Loucy (cell line): ENCODE measurements around the gene USB1.
A peak's percentile ranks its signal among the peaks of the same experiment; 100 is the strongest.

ENCODE experiments used
- H2AFZ ChIP-seq: fragments of 200-600 bp; sonication (generic); 2 replicates; pipeline ENCODE4 v1.6.0; 2016; ENCODE audit warnings: antibody characterized with exemption, mild to moderate bottlenecking, low read length, moderate library complexity
- H3F3A ChIP-seq: fragments of 200-600 bp; 2 replicates; pipeline ENCODE4 v1.6.0; 2016; ENCODE audit warnings: antibody characterized with exemption, low read depth, mild to moderate bottlenecking
- H3K27me3 ChIP-seq: fragments of 200-600 bp; sonication (generic); 2 replicates; pipeline ENCODE4 v1.6.1; 2014; ENCODE audit warnings: low read length, mild to moderate bottlenecking; ENCODE audit not compliant: insufficient read depth, poor library complexity, severe bottlenecking
- H3K36me3 ChIP-seq: fragments of 200-600 bp; sonication (generic); 2 replicates; pipeline ENCODE4 v1.6.1; 2016; ENCODE audit warnings: low read length; ENCODE audit not compliant: insufficient read depth
- H3K4me1 ChIP-seq: fragments of 200-600 bp; sonication (generic); 2 replicates; pipeline ENCODE4 v1.5.1; 2014; ENCODE audit warnings: low read length, mild to moderate bottlenecking; ENCODE audit not compliant: insufficient read depth, poor library complexity, severe bottlenecking
- H3K4me2 ChIP-seq: fragments of 200-600 bp; sonication (generic); 2 replicates; pipeline ENCODE4 v1.6.0; 2014; ENCODE audit warnings: antibody characterized with exemption, low read length, low read depth, mild to moderate bottlenecking; ENCODE audit not compliant: poor library complexity, severe bottlenecking
- H3K4me3 ChIP-seq: fragments of 200-600 bp; sonication (generic); 2 replicates; pipeline ENCODE4 v1.5.1; 2014; ENCODE audit warnings: low read length, mild to moderate bottlenecking, mixed read lengths; ENCODE audit not compliant: poor library complexity, severe bottlenecking
- H3K79me2 ChIP-seq: fragments of 200-600 bp; sonication (generic); 2 replicates; pipeline ENCODE4 v1.6.1; 2014; ENCODE audit warnings: low read length; ENCODE audit not compliant: insufficient read depth
- H3K9ac ChIP-seq: fragments of 200-600 bp; sonication (generic); 2 replicates; pipeline ENCODE4 v1.6.0; 2014; ENCODE audit warnings: mild to moderate bottlenecking, low read depth, low read length, moderate library complexity; ENCODE audit not compliant: poor library complexity, severe bottlenecking
- H3K9me2 ChIP-seq: fragments of 200-600 bp; sonication (generic); replicated peaks from 2 replicates; pipeline ENCODE4 v1.6.1; 2016; ENCODE audit warnings: low read depth, low read length, mixed read lengths
- H3K9me3 ChIP-seq: fragments of 200-600 bp; sonication (generic); 2 replicates; pipeline ENCODE4 v1.6.1; 2014; ENCODE audit warnings: mild to moderate bottlenecking, antibody characterized with exemption, low read length, low read depth; ENCODE audit not compliant: insufficient read depth
- H4K20me1 ChIP-seq: fragments of 200-600 bp; sonication (generic); 2 replicates; pipeline ENCODE4 v1.6.0; 2014; ENCODE audit warnings: antibody characterized with exemption, low read length, mild to moderate bottlenecking; ENCODE audit not compliant: insufficient read depth, poor library complexity, severe bottlenecking
- EZH2phosphoT487 ChIP-seq: fragments of 200-600 bp; IDR thresholded peaks from 2 replicates; pipeline ENCODE4 v1.6.1; 2018; ENCODE audit warnings: antibody characterized with exemption, mild to moderate bottlenecking, moderate library complexity, borderline replicate concordance
- TF ChIP-seq, protein P1 (sequence below): fragments of 200-600 bp; sonication (generic); conservative IDR thresholded peaks from 2 replicates; pipeline ENCODE4 v1.5.1; 2014; ENCODE audit warnings: mild to moderate bottlenecking, antibody characterized with exemption, low read length

Gene USB1

DNA sequence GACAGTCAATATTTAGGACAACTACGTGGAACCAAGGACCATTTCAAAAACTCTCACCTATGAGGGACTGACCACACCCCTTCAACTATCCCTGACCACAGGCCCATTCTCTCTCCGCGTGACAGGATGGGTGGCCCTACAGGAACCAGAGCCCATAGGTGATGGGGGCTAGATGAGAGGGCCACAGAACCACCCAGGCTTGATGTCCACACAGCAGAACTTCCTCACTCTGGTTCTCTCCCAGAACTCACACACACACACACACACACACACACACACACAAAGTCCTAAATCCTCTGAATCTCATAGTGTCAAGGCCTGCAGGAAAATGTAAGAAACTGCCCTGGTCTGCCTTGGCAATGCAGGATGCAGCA lies 2.2 kb upstream of the USB1 start:
- Histone ChIP-seq H3K4me1 (peaks cover 52% of the 10 kb centered on the region), H3K9ac (peak overlapping the region; percentile 91), H3F3A (peaks cover 2% of the 10 kb centered on the region; the same call in 1 of the 2 replicates), H3K4me2 (peak overlapping the region; percentile 93), H3K9me3 (no peaks in the 10 kb centered on the region), H3K79me2 (peaks cover 42% of the 10 kb centered on the region; the same call in 1 of the 2 replicates), H2AFZ (no peak overlapping the region), H3K36me3 (peaks cover 8% of the 10 kb centered on the region; the same call in 1 of the 2 replicates), H4K20me1 (peaks cover 24% of the 10 kb centered on the region), H3K27me3 (no peaks in the 10 kb centered on the region), H3K4me3 (peak overlapping the region; percentile 87), H3K9me2 (no peaks in the 10 kb centered on the region)
- TF ChIP-seq, protein P1, sequence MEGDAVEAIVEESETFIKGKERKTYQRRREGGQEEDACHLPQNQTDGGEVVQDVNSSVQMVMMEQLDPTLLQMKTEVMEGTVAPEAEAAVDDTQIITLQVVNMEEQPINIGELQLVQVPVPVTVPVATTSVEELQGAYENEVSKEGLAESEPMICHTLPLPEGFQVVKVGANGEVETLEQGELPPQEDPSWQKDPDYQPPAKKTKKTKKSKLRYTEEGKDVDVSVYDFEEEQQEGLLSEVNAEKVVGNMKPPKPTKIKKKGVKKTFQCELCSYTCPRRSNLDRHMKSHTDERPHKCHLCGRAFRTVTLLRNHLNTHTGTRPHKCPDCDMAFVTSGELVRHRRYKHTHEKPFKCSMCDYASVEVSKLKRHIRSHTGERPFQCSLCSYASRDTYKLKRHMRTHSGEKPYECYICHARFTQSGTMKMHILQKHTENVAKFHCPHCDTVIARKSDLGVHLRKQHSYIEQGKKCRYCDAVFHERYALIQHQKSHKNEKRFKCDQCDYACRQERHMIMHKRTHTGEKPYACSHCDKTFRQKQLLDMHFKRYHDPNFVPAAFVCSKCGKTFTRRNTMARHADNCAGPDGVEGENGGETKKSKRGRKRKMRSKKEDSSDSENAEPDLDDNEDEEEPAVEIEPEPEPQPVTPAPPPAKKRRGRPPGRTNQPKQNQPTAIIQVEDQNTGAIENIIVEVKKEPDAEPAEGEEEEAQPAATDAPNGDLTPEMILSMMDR: no peak
- no peak for TF ChIP-seq EZH2phosphoT487

DNA sequence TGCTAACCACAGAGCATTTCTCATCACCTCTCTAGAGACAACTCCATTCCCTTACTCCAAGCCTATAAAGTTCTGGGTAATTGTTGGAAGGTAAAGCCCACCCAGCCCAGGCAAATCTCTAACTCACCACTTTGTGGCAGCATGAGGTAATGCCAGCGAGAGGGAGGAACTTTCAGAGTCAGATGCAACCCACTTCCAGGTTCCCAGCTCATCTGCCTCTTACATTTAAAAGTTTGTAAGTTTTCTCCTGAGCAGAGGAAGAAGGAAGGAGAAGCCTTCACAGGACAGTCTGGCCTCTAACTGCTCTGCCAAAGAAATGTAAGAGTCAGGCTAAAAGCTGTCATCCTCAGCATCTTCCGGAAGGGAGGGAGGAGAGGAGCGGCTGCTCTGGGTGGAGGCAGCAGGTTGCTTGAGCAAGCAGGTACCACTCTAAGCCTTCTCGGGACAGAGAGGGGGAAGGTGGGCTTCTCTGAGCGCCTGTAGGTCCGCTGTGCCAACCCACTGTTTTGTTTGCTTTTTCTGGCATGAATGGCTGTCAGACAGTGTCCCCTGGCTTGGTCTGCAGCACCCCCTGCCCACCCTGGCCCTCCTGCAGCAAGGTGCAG lies 1.7 kb upstream of the USB1 start:
- peaks cover 8% of the 10 kb centered on the region; the same call in 1 of the 2 replicates for H3K36me3 ChIP-seq

DNA sequence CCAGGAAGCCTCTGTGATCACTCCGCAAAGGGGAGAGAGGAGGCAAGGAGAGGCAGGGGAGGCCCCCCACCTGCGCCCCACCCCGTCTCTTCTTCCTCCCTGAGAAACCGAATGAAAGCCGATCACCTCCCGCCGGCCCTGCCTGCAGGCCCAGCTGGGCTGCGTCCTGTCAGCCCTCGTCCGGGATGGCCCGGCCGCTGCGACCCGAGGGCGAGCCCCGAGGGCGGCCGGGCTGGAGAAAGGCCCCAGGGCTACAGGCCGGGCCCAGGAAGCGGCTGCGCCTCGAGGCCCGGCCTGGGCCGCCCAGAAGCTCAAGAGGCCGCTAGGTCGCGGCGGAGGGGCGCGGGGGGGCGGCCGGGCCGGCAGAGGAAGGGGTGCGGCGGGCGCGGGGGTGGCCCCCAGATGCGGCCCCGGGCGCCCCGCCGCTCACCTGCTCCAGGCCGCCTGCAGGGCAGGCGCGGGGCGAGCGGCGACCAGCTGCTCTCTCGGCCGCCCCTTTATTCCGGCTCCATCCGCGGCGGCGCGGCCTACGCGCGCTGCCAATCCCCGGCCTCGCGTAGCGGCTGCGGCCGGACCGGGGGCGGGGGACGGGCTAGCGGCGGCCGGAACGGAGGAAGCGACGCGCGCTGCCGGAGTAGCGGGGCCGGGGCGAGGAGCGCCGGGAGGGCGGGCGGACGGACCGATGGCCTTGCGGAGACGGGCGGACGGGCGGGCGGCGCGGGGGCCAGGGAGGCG lies 1.1 kb upstream of the USB1 start, which contains the start of gene ZNF319:
TSS of gene ZNF319 (minus strand) at position 702 of the 735 bp plus-strand sequence. CDS start 2,407 bp downstream, outside the sequence.
- H3F3A ChIP-seq: peaks cover 2% of the 10 kb centered on the region; the same call in 1 of the 2 replicates
- H3K4me3 ChIP-seq: peak within 1 kb of the TSS; percentile 87
- H3K9ac ChIP-seq: peak within 1 kb of the TSS; percentile 91
- no peak for TF ChIP-seq EZH2phosphoT487
- TF ChIP-seq, protein P1: no peak
- H3K79me2 ChIP-seq: peaks cover 41% of the 10 kb centered on the region; the same call in 1 of the 2 replicates
- H2AFZ ChIP-seq: peak within 1 kb of the TSS; percentile 85
- peaks cover 22% of the 10 kb centered on the region for H4K20me1 ChIP-seq
- no peaks in the 10 kb centered on the region for H3K27me3 ChIP-seq
- H3K4me1 ChIP-seq: peaks cover 46% of the 10 kb centered on the region
- peak within 1 kb of the TSS; percentile 97 for H3K4me2 ChIP-seq
- H3K36me3 ChIP-seq: peaks cover 8% of the 10 kb centered on the region; the same call in 1 of the 2 replicates
- H3K9me3 ChIP-seq: no peaks in the 10 kb centered on the region
- H3K9me2 ChIP-seq: no peaks in the 10 kb centered on the region

More for the DNA sequence above, 1.7 kb upstream of the USB1 start:
- Histone ChIP-seq H3K4me2 (peak overlapping the region; percentile 93), H3K27me3 (no peaks in the 10 kb centered on the region), H3K9me3 (no peaks in the 10 kb centered on the region), H3K9me2 (no peaks in the 10 kb centered on the region), H3K4me1 (peaks cover 53% of the 10 kb centered on the region), H3K79me2 (peaks cover 42% of the 10 kb centered on the region; the same call in 1 of the 2 replicates), H3K9ac (peak overlapping the region; percentile 91), H3K4me3 (peak overlapping the region; percentile 87), H3F3A (peaks cover 2% of the 10 kb centered on the region; the same call in 1 of the 2 replicates), H4K20me1 (peaks cover 24% of the 10 kb centered on the region), H2AFZ (no peak overlapping the region)
- TF ChIP-seq, protein P1: peak; percentile 40
- no peak for TF ChIP-seq EZH2phosphoT487
